Caco-2 (cell line): ENCODE data around the gene TRIM7. TPM values are rescaled to one million over a fixed set of nuclear protein-coding genes. Genes with fewer than 3 reads are reported as not detected.

Source experiments
- BruUV-seq: library from RNA; stranded (reverse); fragments of 400-500 nt; replicated peaks from 2 replicates; lab custom pipeline; 2021; lab: Mats Ljungman, UMichigan
- CTCF ChIA-PET: fragments of 300-600 bp; sonication (Branson Sonifier 250); formaldehyde crosslinking; loops from one replicate; lab custom pipeline; 2022; ENCODE audit warnings: antibody characterized with exemption; lab: Charles Lee
- POLR2A ChIA-PET: fragments of 300-600 bp; sonication (Branson Sonifier 250); formaldehyde crosslinking; loops from one replicate; lab custom pipeline; 2022; ENCODE audit warnings: antibody characterized with exemption; lab: Charles Lee
- DNase-seq, 2 experiments: peaks; one replicate each; pipeline versions ENCODE4 v3.0.0 to v3.0.0-alpha.2; 2020 to 2022
- H3K27me3 ChIP-seq: replicated peaks from 2 replicates; pipeline ENCODE4 v1.6.0; 2011; ENCODE audit warnings: low read length; ENCODE audit not compliant: control insufficient read depth, insufficient read depth
- H3K36me3 ChIP-seq: 2 replicates; pipeline ENCODE4 v1.5.1; 2011; ENCODE audit warnings: low read length; ENCODE audit not compliant: control insufficient read depth, insufficient read depth
- H3K4me1 ChIP-seq: fragments of 250-450 bp; sonication (Bioruptor Pico); 2 replicates; pipeline ENCODE4 v1.5.1; 2020; ENCODE audit warnings: mild to moderate bottlenecking
- H3K4me3 ChIP-seq: 2 replicates; pipeline ENCODE4 v1.5.1; 2011; ENCODE audit warnings: low read depth, mild to moderate bottlenecking, control low read depth, low read length
- H3K9me3 ChIP-seq: fragments of 250-450 bp; sonication (Bioruptor Pico); 2 replicates; pipeline ENCODE4 v1.5.1; 2020; ENCODE audit warnings: mild to moderate bottlenecking, moderate library complexity
- H3K27ac Mint-ChIP-seq: one replicate; pipeline ENCODE4 v1.8.0; 2022; ENCODE audit warnings: mixed read lengths; ENCODE audit not compliant: unreplicated experiment
- H3K27me3 Mint-ChIP-seq: one replicate; pipeline ENCODE4 v1.8.0; 2022; ENCODE audit warnings: mixed read lengths; ENCODE audit not compliant: insufficient read depth, unreplicated experiment
- H3K36me3 Mint-ChIP-seq: one replicate; pipeline ENCODE4 v1.8.0; 2022; ENCODE audit warnings: mild to moderate bottlenecking, mixed read lengths; ENCODE audit not compliant: insufficient read depth, unreplicated experiment
- H3K4me1 Mint-ChIP-seq: one replicate; pipeline ENCODE4 v1.8.0; 2022; ENCODE audit warnings: low read depth, mixed read lengths; ENCODE audit not compliant: unreplicated experiment
- H3K4me3 Mint-ChIP-seq: one replicate; pipeline ENCODE4 v1.8.0; 2022; ENCODE audit warnings: mild to moderate bottlenecking, moderate library complexity, mixed read lengths; ENCODE audit not compliant: unreplicated experiment
- H3K9me3 Mint-ChIP-seq: one replicate; pipeline ENCODE4 v1.8.0; 2022; ENCODE audit warnings: mixed read lengths; ENCODE audit not compliant: unreplicated experiment
- intact Hi-C: fragments of 100-400 bp; cut with micrococcal nuclease; formaldehyde crosslinking; loops from one replicate; pipeline ENCODE4 v1.10.0; 2022; ENCODE audit not compliant: unreplicated experiment
- total RNA-seq: library from RNA; stranded (reverse); gene quantifications from 2 replicates; pipeline ENCODE4 v1.2.3, GENCODE V29; 2022
- TF ChIP-seq, protein P1 (sequence below), 2 experiments: fragments of 200-600 bp in 1 of 2; IDR thresholded peaks; 1 replicate in 1 of 2; 2 replicates in 1 of 2; pipeline versions ENCODE4 v1.5.1 to v1.8.0; 2011 to 2022; ENCODE audit warnings: antibody characterized with exemption in 1 of 2, control low read depth in 1 of 2, inconsistent platforms in 1 of 2, low read depth in 1 of 2, low read length in 1 of 2, mild to moderate bottlenecking in 1 of 2, moderate library complexity in 1 of 2; ENCODE audit not compliant: insufficient read depth in 1 of 2, severe bottlenecking in 1 of 2, unreplicated experiment in 1 of 2

The TRIM7 gene
- total RNA-seq, 1 experiment from 2014 or later: 0.86 TPM

DNA sequence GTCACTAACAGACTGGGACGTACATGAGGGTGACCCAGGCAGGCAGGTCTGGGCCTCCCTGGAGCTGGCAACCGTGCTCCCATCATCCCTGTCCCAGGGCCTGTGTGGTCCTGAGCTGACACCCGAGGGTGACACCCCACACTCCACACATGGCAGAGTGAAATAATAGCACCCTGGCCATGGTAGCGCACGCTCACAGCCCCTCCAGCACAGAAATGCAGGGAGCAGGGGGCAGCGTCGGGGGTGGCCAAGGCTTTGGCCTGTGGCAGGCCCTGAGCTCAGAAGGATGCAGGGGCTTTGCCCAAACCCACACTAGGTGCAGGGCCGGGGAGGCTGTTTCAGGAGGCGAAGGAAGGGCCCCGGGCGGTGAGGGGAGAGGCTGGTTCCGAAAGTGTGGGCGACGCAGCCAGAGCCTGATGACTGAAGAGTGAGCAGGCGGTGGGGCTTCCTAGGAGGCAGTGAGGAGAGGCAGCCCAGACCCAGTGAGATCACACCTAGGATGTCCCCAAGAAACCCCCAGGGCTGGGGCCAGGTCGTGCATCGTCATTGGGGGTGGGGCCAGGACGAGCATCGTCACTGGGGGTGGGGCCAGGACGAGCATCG lies 44.7 kb downstream of the TRIM7 start:
- H3K27me3 ChIP-seq: no peaks in the 10 kb centered on the region
- Mint-ChIP-seq H3K27ac (peak overlapping the region; percentile 56), H3K9me3 (no peaks in the 10 kb centered on the region), H3K36me3 (peaks cover 4% of the 10 kb centered on the region), H3K4me1 (peaks cover 7% of the 10 kb centered on the region), H3K4me3 (peak overlapping the region; percentile 61), H3K27me3 (peaks cover 3% of the 10 kb centered on the region)
- ChIA-PET POLR2A (no interaction called here), CTCF (interaction anchor here (0.6 kb wide), 1 partner anchor 100 kb away, joined by 3 read pairs; the partner anchor contains the start of gene TRIM52)
- H3K4me1 ChIP-seq: peaks cover 11% of the 10 kb centered on the region
- no peaks in the 10 kb centered on the region for H3K9me3 ChIP-seq
- TF ChIP-seq, protein P1, sequence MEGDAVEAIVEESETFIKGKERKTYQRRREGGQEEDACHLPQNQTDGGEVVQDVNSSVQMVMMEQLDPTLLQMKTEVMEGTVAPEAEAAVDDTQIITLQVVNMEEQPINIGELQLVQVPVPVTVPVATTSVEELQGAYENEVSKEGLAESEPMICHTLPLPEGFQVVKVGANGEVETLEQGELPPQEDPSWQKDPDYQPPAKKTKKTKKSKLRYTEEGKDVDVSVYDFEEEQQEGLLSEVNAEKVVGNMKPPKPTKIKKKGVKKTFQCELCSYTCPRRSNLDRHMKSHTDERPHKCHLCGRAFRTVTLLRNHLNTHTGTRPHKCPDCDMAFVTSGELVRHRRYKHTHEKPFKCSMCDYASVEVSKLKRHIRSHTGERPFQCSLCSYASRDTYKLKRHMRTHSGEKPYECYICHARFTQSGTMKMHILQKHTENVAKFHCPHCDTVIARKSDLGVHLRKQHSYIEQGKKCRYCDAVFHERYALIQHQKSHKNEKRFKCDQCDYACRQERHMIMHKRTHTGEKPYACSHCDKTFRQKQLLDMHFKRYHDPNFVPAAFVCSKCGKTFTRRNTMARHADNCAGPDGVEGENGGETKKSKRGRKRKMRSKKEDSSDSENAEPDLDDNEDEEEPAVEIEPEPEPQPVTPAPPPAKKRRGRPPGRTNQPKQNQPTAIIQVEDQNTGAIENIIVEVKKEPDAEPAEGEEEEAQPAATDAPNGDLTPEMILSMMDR (IDR thresholded peaks at IDR 0.05; ENCODE audit: insufficient read depth in 1 of 2, low read depth in 1 of 2, low read length in 1 of 2, severe bottlenecking in 1 of 2, unreplicated experiment in 1 of 2): no peak
- TSS peak; percentile 71 for BruUV-seq
- no peak overlapping the region for H3K4me3 ChIP-seq
- intact Hi-C loops: no loop called here
- DNase-seq: peak; percentile 55 to 73
- no peaks in the 10 kb centered on the region for H3K36me3 ChIP-seq

DNA sequence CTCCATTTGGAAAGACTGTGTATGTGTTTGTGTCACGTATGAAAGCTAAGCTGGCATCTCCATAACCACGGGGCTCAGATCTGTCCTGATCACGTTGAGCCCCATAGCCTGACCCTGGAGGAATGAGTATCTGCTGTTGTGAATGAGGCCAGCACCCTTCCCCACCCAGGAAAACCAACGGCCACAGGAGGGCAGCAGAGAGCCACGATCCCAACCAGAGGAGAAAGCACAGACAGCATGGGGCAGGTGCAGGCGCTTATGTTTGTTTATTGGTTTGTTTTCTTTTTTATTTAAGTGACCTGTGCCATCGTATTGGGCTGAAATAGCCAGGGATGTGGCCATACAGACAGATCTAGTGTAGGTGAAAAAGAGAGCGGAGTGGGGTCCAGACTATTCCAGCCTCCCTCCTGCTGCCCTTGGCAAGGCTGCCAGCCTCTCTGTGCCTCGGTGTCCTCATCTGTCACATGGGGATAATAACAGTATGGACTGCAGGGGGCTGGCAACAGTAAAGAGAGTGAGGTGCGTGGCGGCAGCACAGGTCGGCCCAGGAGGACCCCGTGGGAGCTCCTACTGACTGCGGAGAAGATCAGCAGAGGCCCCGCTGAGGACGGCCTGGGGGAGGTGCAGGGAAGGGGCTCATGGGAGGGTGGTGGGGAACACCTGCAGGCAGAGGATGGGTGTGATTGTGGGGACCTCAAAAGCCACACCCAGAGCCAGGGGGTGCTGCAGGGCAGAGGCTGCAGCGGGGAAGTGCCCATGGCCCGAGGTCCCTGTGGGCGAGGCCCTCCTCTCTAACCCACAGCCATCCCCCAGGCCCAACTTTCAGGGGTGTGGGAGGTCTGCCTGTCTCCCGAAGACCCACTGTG lies 45.5 kb downstream of the TRIM7 start:
- intact Hi-C loops: loop anchor here (1.0 to 10.0 kb wide), 4 partner anchors 14 to 375 kb away; no protein-coding TSS in a partner anchor
- Mint-ChIP-seq H3K4me3 (peak overlapping the region; percentile 22), H3K4me1 (peaks cover 7% of the 10 kb centered on the region), H3K27ac (peak overlapping the region; percentile 70), H3K36me3 (peaks cover 4% of the 10 kb centered on the region), H3K9me3 (no peaks in the 10 kb centered on the region), H3K27me3 (peaks cover 3% of the 10 kb centered on the region)
- peaks cover 11% of the 10 kb centered on the region for H3K4me1 ChIP-seq
- DNase-seq: peak; percentile 89 to 93
- no TSS peak for BruUV-seq
- ChIA-PET CTCF (interaction anchor here (0.6 to 1.6 kb wide), 2 partner anchors 25 to 101 kb away, joined by 3 to 6 read pairs; partner anchors contain the start of gene TRIM52), POLR2A (no interaction called here)
- TF ChIP-seq, protein P1 (IDR thresholded peaks at IDR 0.05; ENCODE audit: insufficient read depth in 1 of 2, low read depth in 1 of 2, low read length in 1 of 2, severe bottlenecking in 1 of 2, unreplicated experiment in 1 of 2): peak; percentile 92 to 93
- no peaks in the 10 kb centered on the region for H3K9me3 ChIP-seq
- H3K4me3 ChIP-seq: no peak overlapping the region
- H3K27me3 ChIP-seq: no peaks in the 10 kb centered on the region
- no peaks in the 10 kb centered on the region for H3K36me3 ChIP-seq

DNA sequence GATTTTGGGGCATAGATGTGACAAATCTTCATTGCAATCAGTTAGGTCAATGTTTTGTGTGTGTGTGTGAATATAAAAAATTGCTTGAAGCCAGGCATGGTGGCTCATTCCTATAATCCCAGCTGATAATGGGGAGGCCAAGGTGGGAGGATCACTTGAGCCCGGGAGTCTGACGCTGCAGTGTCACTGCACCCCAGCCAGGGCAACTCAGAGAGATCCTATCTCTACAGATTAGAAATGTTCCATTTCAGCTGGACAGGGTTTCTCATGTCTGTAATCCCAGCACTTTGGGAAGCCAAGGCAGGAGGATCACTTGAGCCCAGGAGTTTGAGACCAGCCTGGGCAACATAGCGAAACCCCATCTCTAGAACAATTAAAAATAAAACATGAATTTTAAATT lies 46.1 kb downstream of the TRIM7 start:
- DNase-seq: no peak
- H3K4me3 Mint-ChIP-seq: peak overlapping the region; percentile 22
- H3K4me1 Mint-ChIP-seq: peaks cover 7% of the 10 kb centered on the region
- BruUV-seq: no TSS peak
- ChIA-PET POLR2A (no interaction called here), CTCF (interaction anchor here (1.6 kb wide), 1 partner anchor 26 kb away, joined by 6 read pairs; no protein-coding TSS in a partner anchor)
- no peak overlapping the region for H3K27ac Mint-ChIP-seq
- H3K36me3 ChIP-seq: no peaks in the 10 kb centered on the region
- intact Hi-C loops: loop anchor here (1.0 to 10.0 kb wide), 4 partner anchors 14 to 374 kb away; no protein-coding TSS in a partner anchor
- H3K9me3 ChIP-seq: no peaks in the 10 kb centered on the region
- peaks cover 3% of the 10 kb centered on the region for H3K27me3 Mint-ChIP-seq
- peaks cover 4% of the 10 kb centered on the region for H3K36me3 Mint-ChIP-seq
- H3K4me3 ChIP-seq: no peak overlapping the region
- no peaks in the 10 kb centered on the region for H3K27me3 ChIP-seq
- TF ChIP-seq, protein P1 (IDR thresholded peaks at IDR 0.05; ENCODE audit: insufficient read depth in 1 of 2, low read depth in 1 of 2, low read length in 1 of 2, severe bottlenecking in 1 of 2, unreplicated experiment in 1 of 2): no peak
- no peaks in the 10 kb centered on the region for H3K9me3 Mint-ChIP-seq
- peaks cover 11% of the 10 kb centered on the region for H3K4me1 ChIP-seq
